ENCODE measurements around the gene UTP4.

UTP4 gene

DNA sequence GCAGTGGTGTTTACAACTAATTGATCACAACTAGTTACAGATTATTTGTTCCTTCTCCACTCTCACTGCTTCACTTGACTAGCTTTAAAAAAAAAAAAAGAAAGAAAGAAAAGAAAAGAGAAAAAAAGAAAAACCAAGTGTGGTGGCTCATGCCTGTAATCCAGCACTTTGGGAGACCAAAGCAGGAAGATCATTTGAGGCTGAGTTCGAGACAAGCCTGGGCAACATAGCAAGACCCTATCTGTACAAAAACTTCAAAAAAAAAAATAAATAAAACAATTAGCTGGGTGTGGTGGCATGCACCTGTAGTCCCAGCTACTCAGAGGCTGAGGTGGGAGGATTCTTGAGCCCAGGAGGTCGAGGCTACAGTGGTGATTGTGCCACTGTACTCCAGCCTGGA is 58.7 kb downstream of the UTP4 start:
- Histone ChIP-seq H3K18ac (ENCODE audit: low read length) (no peak overlapping the region), H2BK5ac (ENCODE audit: low read length) (no peak overlapping the region), H4K91ac (ENCODE audit: low read depth, low read length, poor library complexity) (no peak overlapping the region), H3K36me3 (replicated peaks in 1 of 2; ENCODE audit: control insufficient read depth in 2 of 2, insufficient read depth in 2 of 2, low read length in 2 of 2) (peaks cover 0 to 12% of the 10 kb centered on the region in 2 donors), H3K14ac (ENCODE audit: low read length) (no peak overlapping the region), H2BK15ac (ENCODE audit: low read length) (no peak overlapping the region), H3K4me3 (ENCODE audit: low read length in 2 of 2) (no peak overlapping the region), H3K9ac (ENCODE audit: low read depth, low read length, poor library complexity) (no peak overlapping the region), H4K8ac (ENCODE audit: low read depth, low read length) (no peak overlapping the region), H3K4ac (ENCODE audit: low read length) (no peak overlapping the region), H3K4me1 (ENCODE audit: control insufficient read depth in 2 of 2, insufficient read depth in 1 of 2, low read depth in 1 of 2, low read length in 2 of 2) (peaks cover 5% of the 10 kb centered on the region in 2 donors), H2AK5ac (ENCODE audit: low read depth, low read length) (no peak overlapping the region), H3K27ac (replicated peaks; ENCODE audit: low read length) (no peak overlapping the region), H3K79me1 (ENCODE audit: low read depth, low read length) (peaks cover 1% of the 10 kb centered on the region), H2AFZ (ENCODE audit: low read length) (no peak overlapping the region), H2BK12ac (ENCODE audit: low read length) (no peak overlapping the region), H3K4me2 (ENCODE audit: insufficient read depth, low read length, poor library complexity, severe bottlenecking) (no peak overlapping the region), H2BK120ac (ENCODE audit: low read depth, low read length) (no peak overlapping the region), H3K27me3 (ENCODE audit: control insufficient read depth in 3 of 3, insufficient read depth in 3 of 3, low read depth in 1 of 3, low read length in 3 of 3) (no peaks in the 10 kb centered on the region), H3K9me3 (replicated peaks in 1 of 2; ENCODE audit: control insufficient read depth in 2 of 2, insufficient read depth in 1 of 2, low read depth in 1 of 2, low read length in 2 of 2) (no peaks in the 10 kb centered on the region), H3K23ac (ENCODE audit: low read depth, low read length, poor library complexity) (no peak overlapping the region)
- no CpG with 5 or more reads among the region's 2 CpGs for WGBS, 2 donors (ENCODE audit: extremely low coverage in 2 of 2, insufficient read length in 2 of 2, insufficient replicate concordance in 1 of 2)
- no peak for DNase-seq (ENCODE audit: low spot score)

DNA sequence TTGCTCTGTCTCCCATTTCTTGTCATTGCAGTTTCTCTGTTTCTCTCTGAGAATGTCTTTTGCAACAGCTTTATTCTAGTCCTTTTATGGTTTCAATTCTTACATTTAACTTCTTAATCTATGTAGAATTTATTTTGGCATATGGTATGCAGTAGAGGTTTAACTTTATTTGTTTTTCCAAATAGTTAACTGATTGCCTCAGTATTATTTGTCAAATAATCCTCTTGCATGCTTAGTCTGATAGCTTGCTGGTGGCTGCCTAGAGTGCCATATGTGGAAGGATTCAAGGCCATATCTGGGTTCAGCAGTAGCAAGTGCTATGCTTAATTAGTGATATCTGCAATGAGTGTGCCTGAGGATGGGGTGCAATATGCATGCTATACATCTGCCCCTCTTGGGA is 61.4 kb downstream of the UTP4 start:
- Histone ChIP-seq H2BK120ac (ENCODE audit: low read depth, low read length) (no peak overlapping the region), H2AK5ac (ENCODE audit: low read depth, low read length) (no peak overlapping the region), H4K91ac (ENCODE audit: low read depth, low read length, poor library complexity) (no peak overlapping the region), H2BK5ac (ENCODE audit: low read length) (no peak overlapping the region), H4K8ac (ENCODE audit: low read depth, low read length) (no peak overlapping the region), H2BK15ac (ENCODE audit: low read length) (no peak overlapping the region), H3K27ac (replicated peaks; ENCODE audit: low read length) (no peak overlapping the region), H2BK12ac (ENCODE audit: low read length) (no peak overlapping the region), H3K4ac (ENCODE audit: low read length) (no peak overlapping the region), H3K18ac (ENCODE audit: low read length) (no peak overlapping the region), H3K4me1 (ENCODE audit: control insufficient read depth in 2 of 2, insufficient read depth in 1 of 2, low read depth in 1 of 2, low read length in 2 of 2) (peaks cover 0 to 5% of the 10 kb centered on the region in 2 donors), H3K4me2 (ENCODE audit: insufficient read depth, low read length, poor library complexity, severe bottlenecking) (no peak overlapping the region), H3K9ac (ENCODE audit: low read depth, low read length, poor library complexity) (no peak overlapping the region), H3K9me3 (replicated peaks in 1 of 2; ENCODE audit: control insufficient read depth in 2 of 2, insufficient read depth in 1 of 2, low read depth in 1 of 2, low read length in 2 of 2) (no peaks in the 10 kb centered on the region), H2AFZ (ENCODE audit: low read length) (no peak overlapping the region), H3K36me3 (replicated peaks in 1 of 2; ENCODE audit: control insufficient read depth in 2 of 2, insufficient read depth in 2 of 2, low read length in 2 of 2) (peaks cover 0 to 12% of the 10 kb centered on the region in 2 donors), H3K14ac (ENCODE audit: low read length) (no peak overlapping the region), H3K27me3 (ENCODE audit: control insufficient read depth in 3 of 3, insufficient read depth in 3 of 3, low read depth in 1 of 3, low read length in 3 of 3) (no peaks in the 10 kb centered on the region), H3K23ac (ENCODE audit: low read depth, low read length, poor library complexity) (no peak overlapping the region), H3K79me1 (ENCODE audit: low read depth, low read length) (no peaks in the 10 kb centered on the region), H3K4me3 (ENCODE audit: low read length in 2 of 2) (no peak overlapping the region)
- DNase-seq (ENCODE audit: low spot score), result no peak

DNA sequence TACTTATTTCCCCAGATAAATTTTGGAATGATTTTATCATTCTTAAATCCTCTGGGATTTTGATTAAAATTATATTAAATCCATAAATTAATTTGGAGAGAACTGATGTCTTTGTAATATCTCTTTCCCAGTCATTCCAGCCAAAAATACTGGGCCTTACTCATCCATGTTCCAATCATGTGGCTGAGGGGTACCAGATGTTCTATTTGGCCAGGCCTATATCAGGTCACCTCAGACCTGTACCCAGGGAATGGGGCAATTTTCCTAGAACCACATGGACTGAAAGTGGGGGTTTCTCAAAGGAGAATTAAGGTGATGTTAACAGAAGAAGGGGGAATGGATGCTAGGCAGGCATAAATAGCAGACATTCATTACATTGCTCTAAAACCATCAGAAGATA is 62.0 kb downstream of the UTP4 start:
- Histone ChIP-seq H3K4me2 (ENCODE audit: insufficient read depth, low read length, poor library complexity, severe bottlenecking) (no peak overlapping the region), H4K8ac (ENCODE audit: low read depth, low read length) (no peak overlapping the region), H2BK5ac (ENCODE audit: low read length) (no peak overlapping the region), H3K27me3 (ENCODE audit: control insufficient read depth in 3 of 3, insufficient read depth in 3 of 3, low read depth in 1 of 3, low read length in 3 of 3) (no peaks in the 10 kb centered on the region), H2AFZ (ENCODE audit: low read length) (no peak overlapping the region), H3K9me3 (replicated peaks in 1 of 2; ENCODE audit: control insufficient read depth in 2 of 2, insufficient read depth in 1 of 2, low read depth in 1 of 2, low read length in 2 of 2) (no peaks in the 10 kb centered on the region), H3K18ac (ENCODE audit: low read length) (no peak overlapping the region), H3K9ac (ENCODE audit: low read depth, low read length, poor library complexity) (no peak overlapping the region), H3K14ac (ENCODE audit: low read length) (no peak overlapping the region), H2BK120ac (ENCODE audit: low read depth, low read length) (no peak overlapping the region), H2BK15ac (ENCODE audit: low read length) (no peak overlapping the region), H3K27ac (replicated peaks; ENCODE audit: low read length) (no peak overlapping the region), H2AK5ac (ENCODE audit: low read depth, low read length) (no peak overlapping the region), H3K4ac (ENCODE audit: low read length) (no peak overlapping the region), H4K91ac (ENCODE audit: low read depth, low read length, poor library complexity) (no peak overlapping the region), H2BK12ac (ENCODE audit: low read length) (no peak overlapping the region), H3K36me3 (replicated peaks in 1 of 2; ENCODE audit: control insufficient read depth in 2 of 2, insufficient read depth in 2 of 2, low read length in 2 of 2) (peaks cover 0 to 12% of the 10 kb centered on the region in 2 donors), H3K79me1 (ENCODE audit: low read depth, low read length) (no peaks in the 10 kb centered on the region), H3K4me3 (ENCODE audit: low read length in 2 of 2) (no peak overlapping the region), H3K23ac (ENCODE audit: low read depth, low read length, poor library complexity) (no peak overlapping the region), H3K4me1 (ENCODE audit: control insufficient read depth in 2 of 2, insufficient read depth in 1 of 2, low read depth in 1 of 2, low read length in 2 of 2) (peaks cover 0 to 2% of the 10 kb centered on the region in 2 donors)
- no peak for DNase-seq (ENCODE audit: low spot score)

DNA sequence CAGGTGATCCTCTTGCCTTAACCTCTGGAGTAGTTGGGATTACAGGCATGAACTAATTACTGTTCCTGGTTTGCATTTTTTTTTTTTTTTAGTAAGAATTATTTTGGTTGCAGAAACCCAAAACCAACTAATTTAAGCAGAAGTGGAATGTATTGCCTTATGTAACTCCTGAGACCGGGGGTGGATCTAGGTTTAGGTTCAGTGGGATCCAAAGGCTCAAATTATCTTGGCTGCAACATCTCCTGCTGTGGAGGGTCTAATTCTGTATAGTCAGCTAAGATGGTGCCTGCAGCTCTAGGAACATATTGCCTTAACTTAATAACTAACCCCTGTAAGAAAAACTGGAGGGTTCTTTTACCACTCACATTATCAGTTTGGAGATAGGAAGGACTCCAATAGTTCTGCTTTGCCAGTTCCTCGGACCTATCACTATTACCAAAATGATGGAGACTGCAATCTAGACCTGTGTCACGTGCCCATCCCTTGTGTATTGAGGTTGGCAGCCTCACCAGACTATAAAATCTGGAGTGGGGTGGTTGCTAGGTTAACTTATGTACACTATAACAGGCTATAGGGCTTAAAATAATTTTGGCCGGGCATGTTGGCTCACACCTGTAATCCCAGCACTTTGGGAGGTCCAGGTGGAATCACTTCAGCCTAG is 63.0 kb downstream of the UTP4 start:
- H2BK15ac ChIP-seq (ENCODE audit: low read length), result no peak overlapping the region
- no peak overlapping the region for H4K91ac ChIP-seq (ENCODE audit: low read depth, low read length, poor library complexity)
- H3K4ac ChIP-seq (ENCODE audit: low read length), result no peak overlapping the region
- H3K4me2 ChIP-seq (ENCODE audit: insufficient read depth, low read length, poor library complexity, severe bottlenecking), result no peak overlapping the region
- no peak for DNase-seq (ENCODE audit: low spot score)
- H3K79me1 ChIP-seq (ENCODE audit: low read depth, low read length), result no peaks in the 10 kb centered on the region
- no peak overlapping the region for H4K8ac ChIP-seq (ENCODE audit: low read depth, low read length)
- no peaks in the 10 kb centered on the region for H3K27me3 ChIP-seq (ENCODE audit: control insufficient read depth in 3 of 3, insufficient read depth in 3 of 3, low read depth in 1 of 3, low read length in 3 of 3)
- no peak overlapping the region for H3K18ac ChIP-seq (ENCODE audit: low read length)
- no peak overlapping the region for H2BK5ac ChIP-seq (ENCODE audit: low read length)
- no peak overlapping the region for H3K14ac ChIP-seq (ENCODE audit: low read length)
- no peak overlapping the region for H2AFZ ChIP-seq (ENCODE audit: low read length)
- no peak overlapping the region for H3K27ac ChIP-seq (replicated peaks; ENCODE audit: low read length)
- no peak overlapping the region for H3K4me3 ChIP-seq (ENCODE audit: low read length in 2 of 2)
- H3K9ac ChIP-seq (ENCODE audit: low read depth, low read length, poor library complexity), result no peak overlapping the region
- H3K36me3 ChIP-seq (replicated peaks in 1 of 2; ENCODE audit: control insufficient read depth in 2 of 2, insufficient read depth in 2 of 2, low read length in 2 of 2), result peaks cover 0 to 6% of the 10 kb centered on the region in 2 donors
- H3K23ac ChIP-seq (ENCODE audit: low read depth, low read length, poor library complexity), result no peak overlapping the region
- H2BK12ac ChIP-seq (ENCODE audit: low read length), result no peak overlapping the region
- H3K4me1 ChIP-seq (ENCODE audit: control insufficient read depth in 2 of 2, insufficient read depth in 1 of 2, low read depth in 1 of 2, low read length in 2 of 2), result no peaks in the 10 kb centered on the region
- WGBS, 2 donors (ENCODE audit: extremely low coverage in 2 of 2, insufficient read length in 2 of 2, insufficient replicate concordance in 1 of 2), result no CpG with 5 or more reads among the region's 4 CpGs
- H2BK120ac ChIP-seq (ENCODE audit: low read depth, low read length), result no peak overlapping the region
- H2AK5ac ChIP-seq (ENCODE audit: low read depth, low read length), result no peak overlapping the region
- no peaks in the 10 kb centered on the region for H3K9me3 ChIP-seq (replicated peaks in 1 of 2; ENCODE audit: control insufficient read depth in 2 of 2, insufficient read depth in 1 of 2, low read depth in 1 of 2, low read length in 2 of 2)

Measured in neuronal stem cell (in vitro differentiated cells).